Fibroblast of peridontal ligament (primary cell): Measurements from ENCODE around the gene GPS1.

Experiments used
- DNase-seq: peaks from one replicate; pipeline ENCODE4 v3.0.0-alpha.2; 2010; ENCODE audit errors: extremely low read depth

GPS1 gene

DNA sequence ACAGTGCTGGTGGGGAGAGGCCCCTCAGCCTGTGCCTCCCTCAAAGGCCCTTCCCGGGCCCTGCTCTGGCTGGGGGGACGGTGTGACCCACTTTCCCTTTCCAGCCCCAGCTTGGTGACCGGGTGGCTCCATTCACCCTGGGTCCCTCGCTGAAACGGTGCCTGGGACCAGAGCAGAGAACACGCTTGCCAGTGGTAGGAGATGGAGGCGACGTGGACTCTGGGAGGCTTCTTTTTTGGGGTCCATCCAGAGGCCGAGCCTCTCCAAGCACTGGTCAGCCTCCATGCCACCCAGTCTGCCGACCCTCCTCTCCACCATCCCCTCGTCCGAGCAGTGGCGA is 36.8 kb upstream of the GPS1 start:
- DNase-seq = no peak

DNA sequence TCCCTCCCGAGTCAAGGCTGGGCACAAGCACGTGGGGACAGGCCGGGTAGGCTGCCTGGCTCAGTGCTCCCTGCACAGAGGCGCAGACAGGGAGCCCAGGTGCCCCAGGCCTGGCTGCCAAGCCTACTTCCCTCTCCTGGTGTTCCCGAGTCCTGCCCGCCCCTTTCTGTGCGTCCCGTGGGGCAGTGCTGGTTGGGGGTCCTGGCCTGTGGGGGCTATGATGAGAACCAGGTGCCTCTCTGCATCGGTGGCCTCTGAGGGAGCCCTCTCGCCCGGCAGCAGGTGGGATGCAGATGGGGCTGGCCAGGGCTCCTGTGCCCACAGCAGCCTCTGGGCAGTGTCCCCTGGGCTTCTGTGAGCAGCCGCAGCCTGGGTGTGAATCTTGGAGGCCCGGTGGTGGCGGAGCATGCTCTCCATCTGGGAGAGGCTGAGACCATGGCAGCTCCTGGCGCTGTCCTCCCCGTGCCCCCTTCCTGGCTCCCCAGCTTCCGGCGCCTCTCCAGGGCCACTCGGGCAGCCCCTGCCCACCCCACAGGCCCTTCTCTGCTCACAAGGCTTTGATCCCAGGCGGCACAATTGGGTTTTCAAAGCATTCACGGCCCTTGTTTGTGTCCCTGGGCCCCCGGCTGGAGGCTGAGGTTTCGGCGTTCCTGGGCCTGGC is 36.3 kb upstream of the GPS1 start:
- DNase-seq = no peak

DNA sequence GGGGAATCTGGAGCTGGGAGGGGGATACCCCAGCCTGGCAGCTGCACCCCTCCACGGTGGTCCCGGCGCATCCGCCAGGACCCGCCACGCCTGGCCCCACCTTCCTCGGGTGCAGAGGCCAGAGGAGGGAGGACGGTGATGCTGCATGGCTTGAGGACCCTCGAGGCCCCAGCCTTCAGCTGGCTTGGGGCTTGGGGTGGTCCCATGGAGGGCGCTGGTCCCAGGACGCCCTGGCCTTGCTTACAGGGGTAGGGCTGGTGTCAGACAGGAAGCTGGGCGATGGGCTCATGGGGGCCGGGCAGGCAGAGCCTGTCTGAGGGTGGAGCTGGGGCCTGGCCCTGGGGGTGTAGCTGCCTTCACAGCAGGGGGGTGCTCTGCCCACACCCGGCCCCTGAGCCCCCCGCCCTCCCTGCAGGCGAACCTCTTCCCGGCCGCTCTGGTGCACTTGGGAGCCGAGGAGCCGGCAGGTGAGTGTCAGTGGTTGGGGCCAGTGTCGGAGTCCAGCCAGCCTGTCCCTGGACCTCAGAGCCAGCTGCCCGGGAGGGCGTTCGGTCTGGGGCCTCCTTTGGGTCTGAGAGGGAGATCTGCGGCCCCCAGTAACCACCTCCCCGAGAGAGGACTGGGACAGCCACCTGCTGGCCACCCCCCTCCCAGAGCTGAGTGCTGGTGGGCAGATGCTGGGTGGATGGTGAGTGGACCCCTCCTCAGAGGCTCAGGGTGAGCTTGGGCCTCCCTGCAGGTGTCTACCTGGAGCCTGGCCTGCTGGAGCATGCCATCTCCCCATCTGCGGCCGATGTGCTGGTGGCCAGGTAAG is 35.4 kb upstream of the GPS1 start:
- no peak for DNase-seq

DNA sequence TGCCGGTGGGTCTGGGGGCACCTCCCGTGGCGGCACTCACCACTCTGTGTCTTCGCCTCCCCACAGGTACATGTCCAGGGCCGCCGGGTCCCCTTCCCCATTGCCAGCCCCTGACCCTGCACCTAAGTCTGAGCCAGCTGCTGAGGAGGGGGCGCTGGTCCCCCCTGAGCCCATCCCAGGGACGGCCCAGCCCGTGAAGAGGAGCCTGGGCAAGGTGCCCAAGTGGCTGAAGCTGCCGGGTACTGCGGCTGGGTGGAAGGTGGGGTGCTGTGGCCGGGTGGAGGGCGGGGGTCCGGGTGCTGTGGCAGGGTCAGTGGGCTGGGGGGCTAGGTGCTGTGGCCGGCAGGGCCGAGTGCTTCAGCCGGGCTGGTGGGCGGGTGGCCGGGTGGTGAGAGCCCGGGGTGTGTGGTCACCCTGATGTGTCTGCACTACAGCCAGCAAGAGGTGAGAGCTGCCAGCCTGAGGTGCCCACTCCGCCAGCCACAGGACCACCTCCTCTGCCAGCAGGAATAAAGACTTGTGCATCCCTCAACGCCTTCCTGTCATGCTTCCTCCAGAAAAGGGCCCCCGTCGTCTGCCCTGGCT is 34.7 kb upstream of the GPS1 start:
- DNase-seq = no peak

DNA sequence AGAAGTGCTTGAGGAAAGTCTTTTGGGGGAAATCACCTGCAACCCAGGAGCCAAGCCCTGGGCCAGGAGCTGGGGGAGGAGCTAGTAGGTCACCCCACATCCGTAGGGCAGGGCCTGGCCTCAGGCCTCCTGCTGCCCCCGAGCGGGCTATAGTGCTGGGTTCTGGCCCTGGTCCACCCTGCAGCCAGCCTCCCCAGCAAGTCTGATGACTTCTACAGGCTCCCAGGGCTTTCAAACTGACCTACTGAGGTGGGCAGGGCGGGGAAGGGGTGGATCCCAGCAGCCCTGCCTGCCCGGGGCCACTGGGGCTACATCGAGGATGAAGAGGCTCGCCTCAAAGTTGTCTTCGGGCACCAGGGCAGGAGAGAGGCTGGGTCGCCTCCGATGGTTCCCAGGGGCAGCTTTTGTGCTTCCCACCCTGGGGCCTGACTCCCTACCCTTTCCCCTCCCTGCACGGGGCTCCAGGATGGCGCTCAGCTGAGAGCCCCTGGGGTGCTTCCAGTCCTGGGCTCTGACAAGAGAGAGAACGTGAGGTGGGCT is 34.0 kb upstream of the GPS1 start:
- no peak for DNase-seq

DNA sequence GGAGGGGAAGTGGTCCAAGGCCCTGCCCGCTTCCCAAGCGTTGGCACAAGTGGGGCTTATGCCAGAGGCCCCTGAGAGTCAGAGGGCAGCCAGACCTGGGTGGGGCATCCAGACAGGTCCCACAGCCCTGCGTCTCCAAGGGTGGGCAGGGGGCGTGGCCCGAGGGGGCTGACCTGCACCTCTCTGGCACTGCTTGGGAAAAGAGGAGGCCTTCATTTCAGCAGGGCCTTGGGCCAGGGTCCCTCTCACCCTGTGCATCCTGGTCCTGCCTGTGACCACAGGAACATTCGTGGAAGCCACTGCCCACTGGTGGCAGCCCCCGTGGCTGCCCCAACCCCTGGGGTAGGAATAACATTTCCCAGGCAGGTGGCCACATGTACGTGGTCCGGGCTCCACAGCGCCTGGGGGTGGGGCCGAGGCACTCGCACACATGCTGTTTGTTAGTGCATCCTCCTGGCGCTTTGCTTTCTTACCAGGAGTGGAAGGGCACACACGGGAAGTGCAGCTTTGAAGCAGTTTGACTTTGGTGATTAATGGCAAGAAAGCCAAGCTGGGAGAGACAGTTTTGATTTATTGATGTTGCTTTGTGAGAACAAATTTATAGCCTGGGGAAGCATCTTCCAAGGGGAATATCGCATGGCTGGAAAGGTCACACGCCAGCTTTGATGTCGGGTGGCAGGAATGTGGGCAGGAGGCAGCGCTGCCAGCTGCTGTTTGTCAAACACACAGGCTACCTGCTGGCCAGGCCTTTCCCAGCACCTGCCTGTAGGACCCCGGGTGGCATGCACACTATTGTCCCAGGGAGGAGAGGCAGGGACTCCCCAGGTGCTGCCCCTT is 33.3 kb upstream of the GPS1 start:
- no peak for DNase-seq

DNA sequence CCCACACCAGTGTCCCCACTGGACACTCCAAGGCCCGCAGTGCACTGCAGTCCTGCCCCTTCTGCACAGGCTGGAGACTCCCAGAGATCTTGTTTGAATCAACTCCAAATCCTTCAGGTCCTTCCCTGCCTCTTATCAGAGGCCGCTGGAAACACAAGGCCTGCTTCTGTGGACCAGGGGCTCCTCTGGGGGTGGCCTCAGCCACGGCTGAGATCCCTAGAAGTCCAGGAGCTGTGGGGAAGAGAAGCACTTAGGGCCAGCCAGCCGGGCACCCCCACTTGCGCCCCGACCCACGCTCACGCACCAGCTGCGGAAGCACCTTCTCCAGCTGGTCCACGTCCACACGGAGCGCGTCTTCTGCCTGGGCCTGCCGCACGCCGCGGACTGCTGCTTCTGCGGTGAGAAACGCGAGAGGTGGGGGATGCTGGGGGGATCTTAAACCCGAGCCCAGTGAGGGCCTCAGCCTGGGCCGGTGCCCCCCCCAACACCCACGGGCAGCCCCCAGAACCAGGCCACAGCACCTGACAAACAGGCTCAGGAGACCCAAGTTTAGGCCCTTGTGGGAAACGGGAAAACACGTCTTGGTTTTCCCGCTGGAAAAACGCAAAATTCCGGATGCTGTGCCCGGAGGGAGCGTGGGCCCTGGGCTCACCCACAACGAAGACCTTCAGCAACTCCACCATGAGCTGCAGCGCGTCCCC is 32.6 kb upstream of the GPS1 start:
- no peak for DNase-seq

DNA sequence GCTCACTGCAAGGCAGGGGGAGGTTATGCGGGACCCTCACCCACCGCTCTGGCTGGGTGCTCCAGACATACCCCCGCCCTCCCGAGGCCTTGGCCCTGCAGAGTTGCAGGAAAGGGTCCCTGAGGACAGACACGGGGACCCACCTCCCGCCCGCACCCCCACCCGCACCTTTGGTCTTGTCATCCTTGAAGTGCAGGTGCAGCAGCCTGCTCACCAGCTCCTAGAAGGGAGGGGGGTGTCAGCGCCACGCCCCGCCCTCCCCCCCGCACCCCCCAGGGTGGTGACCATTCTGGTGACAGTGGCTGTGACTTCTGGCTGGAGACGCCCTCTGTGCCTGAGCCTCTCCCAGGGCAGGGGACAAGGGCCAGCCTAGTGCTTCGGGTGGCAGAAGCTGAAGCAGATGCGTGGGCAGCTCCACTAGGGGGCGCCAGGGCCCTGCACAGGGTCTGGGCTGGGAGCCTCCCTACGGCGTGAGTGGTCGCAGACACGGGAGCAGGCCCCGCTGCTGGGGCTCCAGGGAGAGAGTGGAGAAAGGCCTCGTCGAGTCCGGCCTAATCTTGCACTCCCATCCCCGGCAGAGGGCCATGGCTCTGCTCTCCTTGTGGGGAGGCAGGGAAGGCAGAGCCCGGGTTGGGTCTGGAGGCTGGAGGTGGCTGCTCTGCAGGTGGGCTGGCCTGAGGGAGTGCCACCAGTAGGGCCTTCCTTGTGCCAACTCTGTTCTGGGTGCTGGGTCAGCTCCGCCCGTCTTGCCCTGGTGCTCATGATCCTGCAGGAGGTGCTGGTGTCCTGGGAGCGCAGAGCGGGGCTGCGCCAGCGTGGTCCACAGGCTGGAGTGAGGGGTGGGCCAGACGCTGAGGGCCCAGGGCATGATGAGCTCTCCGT is 31.8 kb upstream of the GPS1 start:
- no peak for DNase-seq

DNA sequence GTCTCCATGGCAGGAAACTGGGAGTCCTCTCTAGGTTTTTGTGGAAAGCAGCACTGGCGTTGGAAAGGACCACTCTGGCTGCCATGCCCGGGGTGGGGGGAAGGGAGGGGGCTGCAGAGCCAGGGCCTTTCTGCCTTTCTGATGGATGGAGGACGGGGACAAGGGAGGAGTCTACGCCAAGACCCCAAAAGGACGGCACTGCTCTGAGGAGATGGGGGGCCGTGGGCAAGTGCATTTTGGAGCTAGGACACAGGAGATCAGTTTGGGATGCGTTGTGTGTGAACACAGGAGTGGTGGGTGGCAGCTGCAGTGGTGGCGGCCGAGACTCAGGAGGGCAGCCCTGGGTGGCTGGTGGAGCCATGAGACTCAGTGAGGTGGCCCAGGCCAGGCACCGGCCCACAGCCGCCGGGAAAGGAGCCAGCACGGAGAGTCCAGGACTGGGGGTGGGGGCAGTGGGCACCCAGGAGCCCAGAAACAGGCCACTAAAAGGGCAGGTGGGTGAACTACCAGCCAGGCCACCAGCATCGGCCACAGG is 31.1 kb upstream of the GPS1 start:
- DNase-seq = no peak

DNA sequence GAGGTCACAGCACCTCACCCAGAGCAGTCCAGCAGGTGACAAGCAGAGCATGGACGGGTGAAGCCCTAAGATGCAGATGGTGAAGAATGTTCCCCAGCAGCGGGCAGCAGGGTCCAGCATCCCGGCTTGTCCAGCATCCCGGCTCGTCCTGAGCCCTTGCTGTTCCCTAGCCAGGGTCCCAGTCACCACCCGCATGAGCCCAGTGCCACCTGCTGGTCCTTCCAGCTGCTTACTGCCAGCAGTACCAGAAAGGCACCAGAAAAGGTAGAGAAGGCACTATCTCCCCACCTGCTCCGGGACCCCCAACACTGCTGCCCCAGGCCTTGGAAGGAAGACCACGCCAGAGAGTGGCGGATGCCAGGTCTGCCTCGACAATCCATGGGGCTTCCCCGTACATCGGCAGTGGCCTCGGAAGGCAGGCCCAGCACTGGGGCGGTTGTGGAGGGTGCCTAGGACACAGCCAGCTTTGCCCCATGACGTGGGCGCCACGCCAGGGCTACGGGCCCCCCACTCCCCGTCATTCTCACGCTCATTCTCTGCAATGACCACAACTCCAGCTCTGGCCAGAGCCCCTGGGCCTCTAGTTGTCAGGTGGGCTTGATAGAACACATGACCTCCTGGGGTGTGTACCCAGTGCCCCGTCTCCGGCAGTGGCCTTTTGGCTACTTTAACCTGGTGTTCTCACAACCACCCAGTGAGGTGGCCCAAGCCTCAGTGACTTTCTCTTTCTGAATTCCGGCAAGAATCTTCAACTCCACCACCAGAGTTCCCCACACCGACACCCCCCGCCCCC is 30.4 kb upstream of the GPS1 start:
- peak; percentile 75 for DNase-seq

DNA sequence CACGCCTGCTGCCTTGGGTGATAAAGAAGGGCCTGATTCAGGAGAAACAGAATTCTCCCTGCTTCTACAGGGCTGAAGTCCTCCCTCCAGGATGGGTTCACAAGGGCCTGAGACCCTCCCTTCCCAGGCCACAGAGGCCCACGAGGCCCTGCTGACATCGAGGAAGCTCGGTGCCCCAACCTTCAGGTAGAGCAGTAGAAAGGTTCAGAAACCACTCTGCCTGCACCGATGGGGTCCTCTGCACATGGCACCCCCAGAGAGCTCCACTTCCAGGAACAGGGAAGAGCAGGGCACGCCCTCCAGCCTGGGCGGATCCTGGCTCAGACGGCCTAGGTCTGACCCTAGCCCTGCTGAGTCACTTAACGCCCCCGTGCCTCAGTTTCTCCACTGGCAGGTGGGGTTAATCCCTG is 29.8 kb upstream of the GPS1 start:
- DNase-seq = no peak

DNA sequence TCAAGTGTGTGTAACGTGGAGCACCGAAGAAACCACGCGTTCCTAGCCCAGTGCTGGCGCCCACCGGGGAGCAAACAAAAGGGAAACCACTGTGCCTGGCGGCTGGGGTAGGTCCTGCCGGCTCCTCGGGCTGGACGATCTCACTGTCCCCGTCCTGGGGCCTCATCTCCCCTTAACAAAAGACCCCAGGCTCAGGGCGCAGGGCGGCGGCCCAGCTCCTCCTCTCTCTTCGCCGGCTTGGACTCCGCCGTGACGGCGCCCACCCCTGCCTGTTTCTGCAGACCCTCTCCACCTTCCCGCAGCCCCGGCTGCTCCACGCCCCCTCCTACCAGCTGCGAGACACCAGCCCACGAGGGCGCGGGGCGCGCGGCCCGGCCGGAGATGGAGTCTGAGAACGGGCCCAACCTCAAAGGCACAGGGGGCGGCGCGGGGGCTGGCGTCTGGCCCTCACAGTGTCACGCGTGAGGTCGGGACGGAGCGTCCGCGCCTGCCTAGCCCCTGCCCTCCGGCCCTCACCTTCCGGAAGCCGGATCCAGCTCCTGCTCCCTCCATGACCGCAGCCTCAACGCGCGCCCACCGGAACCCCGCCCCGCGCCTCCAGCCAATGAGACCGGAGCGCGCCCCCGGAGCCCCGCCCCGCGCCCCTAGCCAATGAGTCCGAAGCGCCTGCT is 29.3 kb upstream of the GPS1 start, which contains the start of gene CENPX:
CENPX (minus strand) TSS at position 569 of the 671 bp plus-strand sequence; CDS start at position 552, 17 bp downstream.
- no peak for DNase-seq

DNA sequence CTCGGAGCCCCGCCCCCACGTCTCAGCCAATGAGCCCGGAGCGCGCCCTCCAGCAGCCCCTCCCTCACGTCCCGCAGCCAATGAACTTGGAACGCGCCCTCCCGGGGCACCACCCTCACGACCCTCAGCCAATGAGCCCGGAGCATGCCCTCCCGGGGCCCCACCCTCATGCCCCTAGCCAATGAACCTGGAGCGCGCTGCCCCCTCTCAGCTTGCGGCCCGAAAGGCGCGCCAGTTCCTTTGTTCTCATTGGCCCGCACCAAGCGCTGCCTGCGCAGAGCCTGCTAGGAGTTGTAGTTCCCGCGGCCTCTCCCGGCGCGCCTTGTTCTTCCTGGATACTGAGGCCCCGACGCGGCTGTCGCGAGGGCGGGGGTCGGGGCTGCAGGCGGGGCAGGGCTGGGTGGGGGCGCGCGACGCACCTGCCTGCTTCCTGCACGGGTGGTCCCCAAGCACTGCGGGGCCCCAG is 28.7 kb upstream of the GPS1 start, which contains the start of gene LRRC45:
LRRC45 (plus strand) TSS at position 325 of the 466 bp plus-strand sequence. CDS start 339 bp downstream, outside the sequence.
- peak; percentile 98 for DNase-seq

DNA sequence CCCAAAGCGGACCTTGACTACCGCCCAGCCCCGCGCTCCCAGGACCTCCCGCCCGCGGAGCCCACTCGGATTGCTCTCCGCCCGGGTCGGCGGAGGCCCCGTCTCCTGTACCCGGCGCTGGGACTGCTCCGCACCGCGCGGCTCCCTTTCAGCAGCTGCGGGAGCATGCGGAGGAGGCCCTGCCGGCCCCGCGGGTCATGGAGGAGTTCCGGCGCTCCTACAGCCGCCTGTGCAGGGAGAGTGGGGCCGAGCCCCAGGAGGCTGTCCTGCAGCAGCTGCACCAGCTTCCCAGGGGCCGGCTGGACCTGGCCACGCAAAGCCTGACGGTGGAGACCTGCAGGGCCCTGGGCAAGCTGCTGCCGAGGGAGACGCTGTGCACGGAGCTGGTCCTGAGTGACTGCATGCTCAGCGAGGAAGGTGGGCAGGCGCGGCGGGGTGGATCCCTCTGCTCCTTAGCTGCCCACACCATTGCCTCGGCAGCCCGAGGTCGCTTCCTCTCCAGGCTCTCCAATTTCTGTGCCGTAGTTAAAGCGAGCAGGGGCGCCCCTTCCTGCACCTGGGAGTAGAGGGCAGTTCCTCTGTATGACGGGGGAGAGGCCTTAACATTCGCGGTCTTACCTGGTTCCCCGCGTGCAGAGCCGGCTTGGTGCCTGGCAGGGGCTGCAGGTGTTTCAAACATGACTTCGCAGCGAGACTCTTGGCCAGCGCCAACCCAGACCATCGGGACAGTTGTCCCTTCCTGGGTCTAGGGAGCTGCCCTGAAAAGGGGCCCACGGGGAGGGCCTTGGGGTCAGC is 28.1 kb upstream of the GPS1 start:
- no peak for DNase-seq

DNA sequence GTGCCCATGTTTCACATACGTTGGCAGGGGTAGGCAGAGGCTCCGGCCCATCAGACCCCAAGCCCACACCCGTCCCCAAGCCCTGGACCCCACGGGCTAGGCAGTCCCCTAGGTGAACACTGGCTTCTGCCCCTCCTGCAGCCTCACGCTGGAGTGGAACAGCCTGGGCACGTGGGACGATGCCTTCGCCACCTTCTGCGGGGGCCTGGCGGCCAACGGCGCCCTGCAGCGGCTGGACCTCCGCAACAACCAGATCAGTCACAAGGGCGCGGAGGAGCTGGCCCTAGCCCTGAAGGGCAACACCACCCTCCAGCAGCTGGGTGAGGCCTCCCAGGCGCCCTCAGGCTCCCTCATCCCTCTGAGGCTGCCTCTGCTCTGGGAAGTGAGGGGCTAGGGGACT is 26.8 kb upstream of the GPS1 start:
- no peak for DNase-seq

DNA sequence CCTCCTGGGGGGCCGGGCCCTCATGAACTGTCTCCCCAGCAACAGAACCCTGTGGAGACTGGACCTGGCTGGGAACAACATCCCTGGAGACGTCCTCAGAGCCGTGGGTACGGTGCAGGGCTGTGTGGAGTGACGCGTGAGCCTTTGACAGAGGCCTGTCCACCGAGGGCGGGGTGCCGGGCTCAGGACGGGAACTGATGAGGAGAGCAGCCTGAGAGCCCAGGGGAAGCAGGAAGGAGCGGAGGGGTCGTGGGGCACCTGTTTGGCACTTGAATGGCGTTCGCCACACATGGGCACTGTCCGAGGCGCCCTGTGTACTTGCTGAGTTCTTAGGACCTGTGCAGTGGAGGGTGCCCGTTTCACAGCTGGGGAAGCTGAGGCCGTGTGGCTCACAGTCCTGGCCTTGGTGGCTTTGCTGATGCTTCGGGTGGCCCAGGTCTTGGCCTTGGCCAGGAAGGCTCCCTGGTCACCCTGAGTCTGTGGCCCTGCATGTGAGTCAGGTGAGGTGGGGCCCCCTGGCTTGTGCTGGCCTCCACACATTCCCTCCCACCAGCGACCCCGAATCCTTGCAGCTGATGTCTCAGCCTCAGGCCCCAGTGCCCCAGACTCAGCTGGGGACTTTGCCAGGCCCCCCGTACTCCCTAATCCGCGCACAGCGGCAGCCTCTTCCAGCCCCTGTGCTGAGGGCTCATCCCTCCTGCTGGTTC is 26.1 kb upstream of the GPS1 start:
- DNase-seq = no peak

DNA sequence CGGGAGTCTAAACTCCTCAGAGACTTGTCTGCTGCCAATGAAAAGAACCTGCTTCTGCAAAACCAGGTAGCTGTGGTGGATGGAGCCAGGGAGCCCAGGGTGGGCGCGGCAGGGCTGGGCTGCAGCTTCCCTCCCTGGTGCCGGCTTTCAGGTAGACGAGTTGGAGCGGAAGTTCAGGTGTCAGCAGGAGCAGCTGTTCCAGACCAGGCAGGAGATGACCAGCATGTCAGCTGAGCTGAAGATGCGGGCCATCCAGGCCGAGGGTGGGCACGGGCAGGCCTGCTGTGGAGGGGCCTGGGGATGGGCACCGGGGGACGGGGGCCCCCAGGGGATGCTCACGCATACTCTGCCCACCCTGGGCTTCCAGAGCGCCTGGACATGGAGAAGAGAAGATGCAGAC is 23.5 kb upstream of the GPS1 start:
- no peak for DNase-seq
